NCI-H748 (cell line): Measurements from ENCODE around the gene TOP1.

Experiments used
- DNase-seq: peaks from one replicate; lab custom pipeline; 2025; ENCODE audit not compliant: unreplicated experiment; lab: John Stamatoyannopoulos, UW

The TOP1 gene

GRCh38 chr20:41165001-41165882 lies 136.6 kb downstream of the TOP1 start:
- DNase-seq: no peak

- DNase-seq: no peak
Measured at GRCh38 chr20:41166201-41167117, 137.8 kb downstream of the TOP1 start.

- no peak for DNase-seq
Measured at GRCh38 chr20:41167118-41167470, 138.5 kb downstream of the TOP1 start.

GRCh38 chr20:41167481-41168253 lies 139.0 kb downstream of the TOP1 start:
- DNase-seq: no peak

- no peak for DNase-seq
Measured at GRCh38 chr20:41168281-41169161, 139.9 kb downstream of the TOP1 start.

GRCh38 chr20:41169162-41169690 lies 140.6 kb downstream of the TOP1 start:
- DNase-seq: no peak

- no peak for DNase-seq
Measured at GRCh38 chr20:41169791-41170351, 141.2 kb downstream of the TOP1 start.

- DNase-seq: no peak
Measured at GRCh38 chr20:41170386-41171105, 141.9 kb downstream of the TOP1 start.

- no peak for DNase-seq
Measured at GRCh38 chr20:41171736-41172295, 143.2 kb downstream of the TOP1 start.

- no peak for DNase-seq
Measured at GRCh38 chr20:41172296-41173140, 143.9 kb downstream of the TOP1 start.

GRCh38 chr20:41173161-41173721 lies 144.6 kb downstream of the TOP1 start:
- DNase-seq: peak; percentile 60

- DNase-seq: no peak
Measured at GRCh38 chr20:41173791-41174341, 145.2 kb downstream of the TOP1 start.
